ENCODE data around the gene C2CD4A.

Gene C2CD4A

GRCh38 chr15:62104401-62104800 is 37.6 kb downstream of the C2CD4A start:
- no peak for FAIRE-seq

DNA sequence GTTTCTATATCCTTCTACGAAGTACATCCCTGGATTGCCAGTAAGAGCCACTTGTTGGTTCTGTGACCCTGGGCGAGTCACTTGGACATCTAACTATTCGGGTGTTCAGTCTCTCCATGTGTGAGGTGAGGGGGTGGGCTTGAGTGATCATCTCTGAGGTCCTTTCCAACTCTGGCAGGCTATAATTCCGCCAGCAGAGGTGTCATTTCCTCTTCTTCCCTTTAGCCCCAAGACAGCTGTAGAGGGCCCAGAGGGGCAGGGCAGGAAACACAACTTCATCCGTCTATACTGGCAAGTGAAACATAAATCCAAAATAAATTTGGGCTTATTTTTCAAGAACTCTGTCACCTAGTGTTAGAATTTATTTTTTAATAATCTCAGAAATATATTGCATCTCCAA is 38.1 kb downstream of the C2CD4A start:
- FAIRE-seq, result no peak

GRCh38 chr15:62105266-62105665 is 38.5 kb downstream of the C2CD4A start:
- FAIRE-seq, result no peak

- FAIRE-seq, result no peak
Measured at GRCh38 chr15:62106096-62106495, 39.3 kb downstream of the C2CD4A start.

DNA sequence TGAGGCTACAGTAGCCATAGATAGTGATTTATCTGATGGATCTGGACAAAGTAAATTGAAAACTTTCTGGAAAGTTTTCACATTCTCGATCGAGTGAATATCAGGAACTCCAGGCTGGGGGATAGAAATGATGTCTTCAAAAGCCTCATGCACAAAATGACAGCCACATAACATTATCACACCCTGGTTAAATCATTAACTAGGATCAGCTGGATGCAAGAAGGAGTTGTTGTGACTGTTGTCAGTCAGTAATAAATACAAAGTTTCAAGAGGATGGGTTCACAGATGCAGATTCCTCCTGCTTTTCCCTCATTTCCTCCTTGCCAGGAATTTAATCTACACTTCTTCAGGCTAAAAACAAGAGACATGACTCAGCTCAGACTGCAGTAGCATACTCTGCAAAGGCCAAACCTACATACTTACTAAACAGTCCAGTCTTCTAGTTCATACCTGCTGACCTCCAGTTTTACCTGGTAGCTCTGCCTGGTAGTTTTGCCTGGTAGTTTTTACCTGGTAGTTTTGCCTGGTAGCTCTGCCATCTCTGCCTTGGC is 40.9 kb downstream of the C2CD4A start:
- peak; percentile 66 for FAIRE-seq

DNA sequence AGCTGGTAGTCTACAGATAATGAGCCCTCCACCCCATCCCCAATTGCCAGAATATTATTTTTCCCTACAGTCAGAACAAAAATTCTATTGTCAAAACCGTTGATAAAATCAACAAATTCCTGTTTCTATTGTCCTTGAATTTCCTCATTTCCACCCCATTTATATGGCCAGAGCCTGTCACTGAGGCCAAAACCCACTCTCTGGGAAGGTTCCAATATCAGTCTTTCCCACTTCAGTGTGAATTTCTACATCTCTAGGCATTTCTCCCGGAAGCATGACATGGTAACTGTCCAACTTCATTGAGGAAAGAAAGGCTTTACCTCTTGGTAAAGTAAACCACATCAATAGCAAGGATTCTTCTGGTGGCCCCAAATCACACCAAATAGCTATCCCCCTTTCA is 41.6 kb downstream of the C2CD4A start:
- no peak for FAIRE-seq

DNA sequence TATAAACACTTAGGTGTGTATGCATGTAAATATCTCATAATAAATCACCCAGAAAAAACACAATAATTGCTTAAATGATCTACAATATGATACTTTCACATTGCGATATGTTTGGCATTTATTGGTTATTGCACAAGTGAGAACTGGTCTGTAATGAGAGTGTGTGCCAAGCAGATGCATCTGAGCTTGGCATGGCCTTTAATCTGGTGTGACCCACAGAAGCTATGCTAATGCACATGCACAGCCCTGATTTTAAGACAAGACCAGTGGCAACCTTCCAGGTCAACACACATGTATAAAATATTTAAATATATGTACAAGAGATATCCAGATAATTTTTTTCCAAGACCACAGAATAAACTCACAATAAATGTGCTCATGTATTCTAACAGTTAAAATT is 42.7 kb downstream of the C2CD4A start:
- no peak for FAIRE-seq

- FAIRE-seq, result peak; percentile 98
Measured at GRCh38 chr15:62109982-62110851, 43.4 kb downstream of the C2CD4A start.

DNA sequence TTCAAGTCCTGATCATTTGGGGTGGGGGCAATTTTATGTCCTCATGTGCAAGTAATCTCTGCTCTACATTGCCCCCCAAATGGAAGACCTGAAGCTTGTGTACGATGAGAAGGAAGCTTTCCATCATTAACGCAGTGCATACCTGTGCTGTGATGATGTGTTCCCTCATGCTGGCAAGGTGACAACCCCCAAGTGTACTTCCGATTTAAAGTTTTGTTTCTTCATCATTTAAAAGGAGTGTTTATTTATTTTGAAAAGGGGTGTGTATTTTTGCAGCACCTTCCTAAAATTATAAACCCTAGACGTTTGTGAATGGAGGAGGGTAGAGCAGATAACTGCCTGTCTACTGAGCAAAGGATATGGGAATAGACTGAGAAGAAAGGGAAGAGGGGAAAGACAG is 45.3 kb downstream of the C2CD4A start:
- FAIRE-seq, result no peak

DNA sequence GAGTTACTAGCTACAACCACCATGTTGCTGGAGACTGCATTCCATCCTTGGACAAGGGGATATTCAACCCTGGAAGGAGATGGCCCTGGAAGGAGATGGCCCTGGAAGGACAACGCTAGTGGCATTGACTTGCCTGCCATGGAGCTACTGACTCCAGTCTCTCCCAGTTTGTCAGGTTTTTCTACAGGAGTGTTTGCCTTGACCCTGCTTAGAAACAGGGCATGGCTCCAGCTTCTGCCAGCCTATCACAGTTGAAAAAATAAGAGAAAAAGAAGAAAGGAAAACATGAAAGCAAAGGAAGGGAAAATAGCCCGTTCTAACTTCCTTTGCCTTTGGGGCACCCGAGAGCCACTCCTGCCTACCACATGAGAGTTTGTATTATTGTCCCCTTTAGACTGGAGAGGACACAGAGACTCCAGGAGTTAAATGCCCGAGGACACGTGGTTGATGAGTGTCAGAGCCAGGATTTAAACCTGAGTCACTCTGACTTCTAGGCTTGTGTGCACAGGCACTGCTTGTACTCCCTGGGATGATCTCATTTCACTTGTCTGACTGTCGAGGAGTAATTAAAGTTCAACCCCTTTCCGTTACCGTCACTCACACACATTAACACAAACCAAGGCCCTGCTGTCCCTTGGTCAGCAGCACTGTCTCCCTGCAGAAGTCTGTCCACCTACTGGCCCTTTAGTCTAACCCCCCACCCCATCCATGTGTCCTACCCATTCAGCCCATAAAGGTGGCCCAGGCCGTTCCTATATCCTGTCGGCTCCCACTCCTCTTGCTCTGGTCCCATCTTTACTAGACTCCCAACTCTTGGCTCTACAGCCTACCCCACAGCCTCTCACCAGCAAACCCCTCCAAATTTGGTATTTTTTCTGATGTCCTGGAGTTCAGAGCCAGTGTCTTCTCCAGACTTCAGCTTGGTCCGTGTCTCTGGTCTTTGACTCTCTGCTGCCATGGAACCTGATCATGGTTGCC is 46.1 kb downstream of the C2CD4A start:
- peak; percentile 93 for FAIRE-seq

GRCh38 chr15:62115847-62116246 is 49.1 kb downstream of the C2CD4A start:
- FAIRE-seq, result peak; percentile 70

- FAIRE-seq, result peak; percentile 84
Measured at GRCh38 chr15:62118520-62119226, 51.9 kb downstream of the C2CD4A start.

GRCh38 chr15:62119227-62119864 is 52.6 kb downstream of the C2CD4A start:
- FAIRE-seq, result peak; percentile 86

- FAIRE-seq, result no peak
Measured at GRCh38 chr15:62119874-62120273, 53.1 kb downstream of the C2CD4A start.

All from islet of Langerhans (tissue), 1 donor.